K562 (cell line): ENCODE data around the gene GTF3C6. TPM values are rescaled to one million over a fixed set of nuclear protein-coding genes. Genes with fewer than 3 reads are reported as not detected.

Experiments
- ATAC-seq: fragments of 200-7000 bp; cut with Tn5 transposase; 3 replicates; pipeline ENCODE4 v1.9.1; 2020; ENCODE audit warnings: moderate library complexity
- BruUV-seq: library from RNA; stranded (reverse); fragments of 400-500 nt; replicated peaks from 2 replicates; lab custom pipeline; 2021; lab: Mats Ljungman, UMichigan
- CTCF ChIA-PET: fragments of 300-600 bp; formaldehyde crosslinking; extraction: SDS; loops from one replicate; lab custom pipeline; 2021; ENCODE audit warnings: low intra/inter-chr PET ratio; lab: Yijun Ruan, JAX
- POLR2A ChIA-PET: fragments of 300-600, 350-650 bp; sonication (Branson Sonifier 250); formaldehyde crosslinking; extraction: SDS; loops from one replicate; lab custom pipeline; 2021; ENCODE audit warnings: antibody characterized with exemption, inconsistent platforms; lab: Yijun Ruan, JAX
- DNase-seq, 4 experiments: peaks; one replicate each; pipeline versions ENCODE4 v3.0.0 to v3.0.0-alpha.2; 2011 to 2018; ENCODE audit warnings: low spot score in 3 of 4, mixed read lengths in 3 of 4; ENCODE audit errors: extremely low read depth in 1 of 4
- FAIRE-seq: peaks from 2 replicates; lab custom pipeline; 2011; peaks lifted over from hg19 to GRCh38; lab: Jason Lieb, UNC
- H2AFZ ChIP-seq: 2 replicates; pipeline ENCODE4 v1.6.0; 2011; ENCODE audit warnings: low read depth, low read length, control low read depth, inconsistent platforms
- H3K27ac ChIP-seq: fragments of 200-600 bp; 3 replicates; pipeline ENCODE4 v1.8.0; 2011; ENCODE audit warnings: low read depth, mild to moderate bottlenecking, control low read depth, inconsistent platforms, low read length, moderate library complexity, mixed read lengths; ENCODE audit errors: extremely low read depth
- H3K27me3 ChIP-seq, 2 experiments: fragments of 300-600 bp in 1 of 2; 2 replicates in 1 of 2; 3 replicates in 1 of 2; pipeline versions ENCODE4 v1.6.0 to v1.8.0; 2011; ENCODE audit warnings: inconsistent platforms in 2 of 2, low read length in 2 of 2, mild to moderate bottlenecking in 1 of 2, mixed read lengths in 1 of 2, moderate library complexity in 1 of 2; ENCODE audit not compliant: control insufficient read depth in 2 of 2, insufficient read depth in 2 of 2
- H3K36me3 ChIP-seq: fragments of 300-600 bp; 3 replicates; pipeline ENCODE4 v1.8.0; 2011; ENCODE audit warnings: mild to moderate bottlenecking, low read length, inconsistent platforms; ENCODE audit not compliant: control insufficient read depth, insufficient read depth
- H3K4me1 ChIP-seq, 2 experiments: fragments of 200-600 bp in 1 of 2; replicated peaks in 1 of 2; 2 replicates in 1 of 2; 3 replicates in 1 of 2; pipeline versions ENCODE4 v1.5.1 to v1.8.0; 2011; ENCODE audit warnings: inconsistent platforms in 2 of 2, low read length in 2 of 2, mild to moderate bottlenecking in 1 of 2, mixed read lengths in 1 of 2, moderate library complexity in 1 of 2; ENCODE audit not compliant: control insufficient read depth in 2 of 2, insufficient read depth in 2 of 2
- H3K4me2 ChIP-seq: 2 replicates; pipeline ENCODE4 v1.6.1; 2011; ENCODE audit warnings: low read length, control low read depth, inconsistent platforms, mixed read lengths; ENCODE audit not compliant: insufficient read depth
- H3K4me3 ChIP-seq: fragments of 200-600 bp; sonication (generic), shearing (Covaris generic); 2 replicates; pipeline ENCODE4 v1.5.1; 2016; ENCODE audit warnings: control low read depth, inconsistent platforms
- H3K79me2 ChIP-seq: fragments of 200-600 bp; 3 replicates; pipeline ENCODE4 v1.8.0; 2011; ENCODE audit warnings: low read length, inconsistent platforms; ENCODE audit not compliant: control insufficient read depth, insufficient read depth
- H3K9ac ChIP-seq, 2 experiments: 2 replicates each; pipeline versions ENCODE4 v1.6.0 to v1.6.1; 2011; ENCODE audit warnings: low read depth in 2 of 2, low read length in 2 of 2, control low read depth in 1 of 2, inconsistent platforms in 1 of 2, mild to moderate bottlenecking in 1 of 2, mixed read lengths in 1 of 2; ENCODE audit not compliant: insufficient read depth in 1 of 2
- H3K9me1 ChIP-seq: one replicate; pipeline ENCODE4 v1.6.0; 2011; ENCODE audit warnings: inconsistent platforms, mild to moderate bottlenecking, low read length, moderate library complexity; ENCODE audit not compliant: control insufficient read depth, insufficient read depth
- H3K9me3 ChIP-seq: replicated peaks from 2 replicates; pipeline ENCODE4 v1.5.1; 2011; ENCODE audit warnings: low read depth, low read length, inconsistent platforms; ENCODE audit not compliant: control insufficient read depth, insufficient read depth
- H4K20me1 ChIP-seq: replicated peaks from 2 replicates; pipeline ENCODE4 v1.6.1; 2011; ENCODE audit warnings: low read length, inconsistent platforms, mixed read lengths; ENCODE audit not compliant: control insufficient read depth, insufficient read depth
- ZNF121 ChIP-seq: sonication (generic); formaldehyde crosslinking; conservative IDR thresholded peaks from 2 replicates; pipeline ENCODE4 v1.8.0; 2022; ENCODE audit warnings: missing genetic modification reagents
- ZNF316 ChIP-seq: fragments of 450-650 bp; IDR thresholded peaks from 2 replicates; pipeline ENCODE4 v1.6.1; 2016
- WGBS: fragments of 100-300 bp; shearing (Covaris generic); methylation state at CpG from one replicate; pipeline ENCODE4 v1.1.6; 2016; ENCODE audit warnings: low coverage, mixed read lengths; ENCODE audit not compliant: insufficient coverage; ENCODE audit errors: missing lambda C conversion rate; 5-methylcytosine and 5-hydroxymethylcytosine counted together
- in situ Hi-C: fragments of 300-500 bp; cut with MboI; formaldehyde crosslinking; loops from 4 replicates; pipeline ENCODE4 v1.15.0; 2018; ENCODE audit warnings: inconsistent platforms, mixed read lengths
- intact Hi-C: fragments of 100-400 bp; cut with micrococcal nuclease; formaldehyde crosslinking; loops from 2 replicates; pipeline ENCODE4 v1.14.2; 2022
- polyA plus RNA-seq, 8 experiments: library from polyadenylated mRNA; depleted of rRNA in 4 of 8; stranded (reverse) in 5 of 8; unstranded in 3 of 8; fragments of >200 nt; fragmentation: Nextera tagmentation in 2 of 8; fragmentation: Illumina TruSeq in 1 of 8; extraction: Ambion mirVana in 2 of 8; extraction: Trizol in 1 of 8; gene quantifications; 2 replicates each; pipeline versions ENCODE4 v1.2.1 to v1.2.3, GENCODE V29; 2011 to 2014; ENCODE audit warnings: inconsistent platforms in 1 of 8, missing spikeins in 1 of 8
- total RNA-seq, 7 experiments: library from RNA; depleted of rRNA in 6 of 7; stranded (reverse); fragments of >200 nt in 6 of 7; fragmentation: Illumina TruSeq in 2 of 7; extraction: Trizol in 2 of 7; gene quantifications; 2 replicates each; pipeline versions ENCODE4 v1.2.1 to v1.2.3, GENCODE V29; 2011 to 2021; ENCODE audit warnings: low replicate concordance in 1 of 7
- TF ChIP-seq, protein P1 (sequence below): IDR thresholded peaks from 2 replicates; pipeline ENCODE4 v1.6.1; 2011; ENCODE audit warnings: borderline replicate concordance, low read depth, mild to moderate bottlenecking, moderate library complexity, low read length; ENCODE audit not compliant: insufficient read depth, poor library complexity, severe bottlenecking
- TF ChIP-seq, protein P2 (sequence below), 2 experiments: fragments of 450-650 bp; formaldehyde crosslinking in 1 of 2; IDR thresholded peaks; 2 replicates each; pipeline versions ENCODE4 v1.4.0 to v1.6.1; 2014 to 2020; ENCODE audit warnings: mild to moderate bottlenecking in 2 of 2, borderline replicate concordance in 1 of 2, low read depth in 1 of 2
- TF ChIP-seq, protein P3 (sequence below): sonication (generic); formaldehyde crosslinking; IDR thresholded peaks from 2 replicates; pipeline ENCODE4 v1.8.1; 2023; ENCODE audit warnings: mild to moderate bottlenecking, missing genetic modification reagents

The GTF3C6 gene
- total and polyA plus RNA-seq, 9 of the 15 experiments (the other 6 are each of a cell fraction or from before 2014, with no cell fraction given), result 37.6 to 140 (median 111) TPM

DNA sequence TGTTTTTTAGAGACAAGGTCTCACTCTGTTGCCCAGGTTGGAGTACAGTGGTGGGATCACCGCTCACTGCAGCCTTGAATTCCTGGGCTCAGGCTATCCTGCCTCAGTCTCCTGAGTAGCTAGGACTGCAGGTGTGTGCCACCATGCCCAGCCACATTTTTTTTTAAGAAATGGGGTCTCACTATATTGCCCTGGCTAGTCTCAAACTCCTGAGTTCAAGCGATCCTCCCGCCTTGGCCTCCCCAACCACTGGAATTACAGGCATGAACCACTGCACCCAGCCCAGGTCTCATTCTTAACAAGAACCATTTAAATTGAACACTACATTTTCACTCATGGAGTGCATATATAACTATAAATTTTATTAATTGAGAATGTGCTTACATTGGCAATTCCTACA, 43.8 kb downstream of the GTF3C6 start:
- no peak for DNase-seq
- FAIRE-seq, result no peak
- ChIA-PET CTCF (interaction anchor here (0.7 kb wide), 1 partner anchor 1080 kb away, joined by 3 read pairs; no protein-coding TSS in a partner anchor), POLR2A (no interaction called here)
- BruUV-seq, result no TSS peak
- Histone ChIP-seq H3K79me2 (peaks cover 17% of the 10 kb centered on the region; the same call in 1 of the 3 replicates), H3K9me3 (no peaks in the 10 kb centered on the region), H3K4me2 (no peak overlapping the region), H3K27ac (no peak overlapping the region), H3K9ac (no peak overlapping the region), H2AFZ (no peak overlapping the region), H3K36me3 (peaks cover 91% of the 10 kb centered on the region), H3K27me3 (no peaks in the 10 kb centered on the region), H3K9me1 (no peaks in the 10 kb centered on the region), H3K4me3 (no peak overlapping the region), H3K4me1 (no peaks in the 10 kb centered on the region), H4K20me1 (no peaks in the 10 kb centered on the region; the same call in 1 of the 2 replicates)
- TF ChIP-seq ZNF121 (CRISPR knock-in tag) (peak; percentile 71; the same call in 1 of the 2 replicates), ZNF316 (peak; percentile 22; the same call in 1 of the 2 replicates)
- TF ChIP-seq, protein P1, sequence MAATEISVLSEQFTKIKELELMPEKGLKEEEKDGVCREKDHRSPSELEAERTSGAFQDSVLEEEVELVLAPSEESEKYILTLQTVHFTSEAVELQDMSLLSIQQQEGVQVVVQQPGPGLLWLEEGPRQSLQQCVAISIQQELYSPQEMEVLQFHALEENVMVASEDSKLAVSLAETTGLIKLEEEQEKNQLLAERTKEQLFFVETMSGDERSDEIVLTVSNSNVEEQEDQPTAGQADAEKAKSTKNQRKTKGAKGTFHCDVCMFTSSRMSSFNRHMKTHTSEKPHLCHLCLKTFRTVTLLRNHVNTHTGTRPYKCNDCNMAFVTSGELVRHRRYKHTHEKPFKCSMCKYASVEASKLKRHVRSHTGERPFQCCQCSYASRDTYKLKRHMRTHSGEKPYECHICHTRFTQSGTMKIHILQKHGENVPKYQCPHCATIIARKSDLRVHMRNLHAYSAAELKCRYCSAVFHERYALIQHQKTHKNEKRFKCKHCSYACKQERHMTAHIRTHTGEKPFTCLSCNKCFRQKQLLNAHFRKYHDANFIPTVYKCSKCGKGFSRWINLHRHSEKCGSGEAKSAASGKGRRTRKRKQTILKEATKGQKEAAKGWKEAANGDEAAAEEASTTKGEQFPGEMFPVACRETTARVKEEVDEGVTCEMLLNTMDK, result no peak
- TF ChIP-seq, protein P2, sequence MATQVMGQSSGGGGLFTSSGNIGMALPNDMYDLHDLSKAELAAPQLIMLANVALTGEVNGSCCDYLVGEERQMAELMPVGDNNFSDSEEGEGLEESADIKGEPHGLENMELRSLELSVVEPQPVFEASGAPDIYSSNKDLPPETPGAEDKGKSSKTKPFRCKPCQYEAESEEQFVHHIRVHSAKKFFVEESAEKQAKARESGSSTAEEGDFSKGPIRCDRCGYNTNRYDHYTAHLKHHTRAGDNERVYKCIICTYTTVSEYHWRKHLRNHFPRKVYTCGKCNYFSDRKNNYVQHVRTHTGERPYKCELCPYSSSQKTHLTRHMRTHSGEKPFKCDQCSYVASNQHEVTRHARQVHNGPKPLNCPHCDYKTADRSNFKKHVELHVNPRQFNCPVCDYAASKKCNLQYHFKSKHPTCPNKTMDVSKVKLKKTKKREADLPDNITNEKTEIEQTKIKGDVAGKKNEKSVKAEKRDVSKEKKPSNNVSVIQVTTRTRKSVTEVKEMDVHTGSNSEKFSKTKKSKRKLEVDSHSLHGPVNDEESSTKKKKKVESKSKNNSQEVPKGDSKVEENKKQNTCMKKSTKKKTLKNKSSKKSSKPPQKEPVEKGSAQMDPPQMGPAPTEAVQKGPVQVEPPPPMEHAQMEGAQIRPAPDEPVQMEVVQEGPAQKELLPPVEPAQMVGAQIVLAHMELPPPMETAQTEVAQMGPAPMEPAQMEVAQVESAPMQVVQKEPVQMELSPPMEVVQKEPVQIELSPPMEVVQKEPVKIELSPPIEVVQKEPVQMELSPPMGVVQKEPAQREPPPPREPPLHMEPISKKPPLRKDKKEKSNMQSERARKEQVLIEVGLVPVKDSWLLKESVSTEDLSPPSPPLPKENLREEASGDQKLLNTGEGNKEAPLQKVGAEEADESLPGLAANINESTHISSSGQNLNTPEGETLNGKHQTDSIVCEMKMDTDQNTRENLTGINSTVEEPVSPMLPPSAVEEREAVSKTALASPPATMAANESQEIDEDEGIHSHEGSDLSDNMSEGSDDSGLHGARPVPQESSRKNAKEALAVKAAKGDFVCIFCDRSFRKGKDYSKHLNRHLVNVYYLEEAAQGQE (IDR thresholded peaks at IDR 0.05; ENCODE audit: borderline replicate concordance), result no peak
- TF ChIP-seq, protein P2 (CRISPR knock-in tag; IDR thresholded peaks at IDR 0.05; ENCODE audit: low read depth), result no peak
- TF ChIP-seq, protein P3, sequence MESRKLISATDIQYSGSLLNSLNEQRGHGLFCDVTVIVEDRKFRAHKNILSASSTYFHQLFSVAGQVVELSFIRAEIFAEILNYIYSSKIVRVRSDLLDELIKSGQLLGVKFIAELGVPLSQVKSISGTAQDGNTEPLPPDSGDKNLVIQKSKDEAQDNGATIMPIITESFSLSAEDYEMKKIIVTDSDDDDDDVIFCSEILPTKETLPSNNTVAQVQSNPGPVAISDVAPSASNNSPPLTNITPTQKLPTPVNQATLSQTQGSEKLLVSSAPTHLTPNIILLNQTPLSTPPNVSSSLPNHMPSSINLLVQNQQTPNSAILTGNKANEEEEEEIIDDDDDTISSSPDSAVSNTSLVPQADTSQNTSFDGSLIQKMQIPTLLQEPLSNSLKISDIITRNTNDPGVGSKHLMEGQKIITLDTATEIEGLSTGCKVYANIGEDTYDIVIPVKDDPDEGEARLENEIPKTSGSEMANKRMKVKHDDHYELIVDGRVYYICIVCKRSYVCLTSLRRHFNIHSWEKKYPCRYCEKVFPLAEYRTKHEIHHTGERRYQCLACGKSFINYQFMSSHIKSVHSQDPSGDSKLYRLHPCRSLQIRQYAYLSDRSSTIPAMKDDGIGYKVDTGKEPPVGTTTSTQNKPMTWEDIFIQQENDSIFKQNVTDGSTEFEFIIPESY, result no peak
- 100% methylated on average over 3 of the region's 3 CpGs for WGBS
- ATAC-seq, result no peak
- in situ Hi-C loops (no loop called here), intact Hi-C loops (no loop called here)
